Fibroblast of mammary gland (primary cell): Measurements from ENCODE around the gene ADCY1.
"Not testable (repeated sequence)": the region's sequence is repeated elsewhere in the genome, so short reads cannot be mapped to it uniquely, and the experiment has no call there.

Source experiments
- DNase-seq: peaks from one replicate; pipeline ENCODE4 v3.0.0-alpha.2; 2010; ENCODE audit warnings: low read depth
- H3K4me3 ChIP-seq: 2 replicates; pipeline ENCODE4 v1.5.1; 2011; ENCODE audit warnings: low read depth, mild to moderate bottlenecking, low read length, moderate library complexity; ENCODE audit not compliant: control insufficient read depth
- TF ChIP-seq, protein P1 (sequence below): conservative IDR thresholded peaks from 2 replicates; pipeline ENCODE4 v1.5.1; 2011; ENCODE audit warnings: low read depth, low read length, inconsistent platforms; ENCODE audit not compliant: control insufficient read depth, insufficient read depth

The ADCY1 gene

DNA sequence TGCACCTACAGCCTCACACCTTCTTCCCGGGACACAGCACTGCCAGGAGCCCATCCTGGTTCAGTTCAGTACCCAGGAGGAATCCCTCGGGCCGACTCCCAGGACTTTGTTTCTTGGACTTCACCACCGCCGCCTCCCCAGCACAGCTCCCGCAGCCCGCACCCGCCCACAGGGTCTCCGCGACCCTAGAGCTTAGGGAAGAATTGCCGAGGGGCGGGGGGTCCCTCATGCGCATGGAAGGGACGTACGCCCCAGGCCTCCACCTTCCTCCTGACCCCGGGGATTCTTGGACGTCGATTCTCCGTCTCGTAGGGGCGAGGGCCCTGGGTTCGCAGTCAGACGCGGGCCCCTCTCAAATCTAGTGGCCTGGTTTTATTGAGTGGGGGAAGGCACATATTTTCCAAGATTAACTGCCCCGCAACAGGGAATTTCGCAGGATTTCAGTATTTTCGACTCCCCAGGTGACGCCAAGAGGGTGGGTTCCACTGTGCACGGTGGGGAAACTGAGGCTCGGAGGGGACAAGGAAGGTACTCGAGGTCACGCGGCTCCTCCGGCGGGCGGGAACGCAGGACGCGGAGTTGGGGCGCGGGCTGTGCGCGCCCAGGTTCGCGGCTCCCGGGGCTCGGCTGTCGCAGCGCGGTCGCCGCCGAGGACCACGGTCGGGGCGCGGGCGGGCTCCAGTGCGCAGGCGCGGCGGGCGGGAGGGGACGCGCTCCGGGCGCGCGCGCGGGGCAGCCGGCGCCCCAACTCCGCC lies at the start of gene ADCY1:
ADCY1 (plus strand) TSS at position 708 of the 755 bp plus-strand sequence. CDS start 176 bp downstream, outside the sequence.
- no peak for DNase-seq
- TF ChIP-seq, protein P1, sequence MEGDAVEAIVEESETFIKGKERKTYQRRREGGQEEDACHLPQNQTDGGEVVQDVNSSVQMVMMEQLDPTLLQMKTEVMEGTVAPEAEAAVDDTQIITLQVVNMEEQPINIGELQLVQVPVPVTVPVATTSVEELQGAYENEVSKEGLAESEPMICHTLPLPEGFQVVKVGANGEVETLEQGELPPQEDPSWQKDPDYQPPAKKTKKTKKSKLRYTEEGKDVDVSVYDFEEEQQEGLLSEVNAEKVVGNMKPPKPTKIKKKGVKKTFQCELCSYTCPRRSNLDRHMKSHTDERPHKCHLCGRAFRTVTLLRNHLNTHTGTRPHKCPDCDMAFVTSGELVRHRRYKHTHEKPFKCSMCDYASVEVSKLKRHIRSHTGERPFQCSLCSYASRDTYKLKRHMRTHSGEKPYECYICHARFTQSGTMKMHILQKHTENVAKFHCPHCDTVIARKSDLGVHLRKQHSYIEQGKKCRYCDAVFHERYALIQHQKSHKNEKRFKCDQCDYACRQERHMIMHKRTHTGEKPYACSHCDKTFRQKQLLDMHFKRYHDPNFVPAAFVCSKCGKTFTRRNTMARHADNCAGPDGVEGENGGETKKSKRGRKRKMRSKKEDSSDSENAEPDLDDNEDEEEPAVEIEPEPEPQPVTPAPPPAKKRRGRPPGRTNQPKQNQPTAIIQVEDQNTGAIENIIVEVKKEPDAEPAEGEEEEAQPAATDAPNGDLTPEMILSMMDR, result no peak
- peak within 1 kb of the TSS; percentile 12 for H3K4me3 ChIP-seq

DNA sequence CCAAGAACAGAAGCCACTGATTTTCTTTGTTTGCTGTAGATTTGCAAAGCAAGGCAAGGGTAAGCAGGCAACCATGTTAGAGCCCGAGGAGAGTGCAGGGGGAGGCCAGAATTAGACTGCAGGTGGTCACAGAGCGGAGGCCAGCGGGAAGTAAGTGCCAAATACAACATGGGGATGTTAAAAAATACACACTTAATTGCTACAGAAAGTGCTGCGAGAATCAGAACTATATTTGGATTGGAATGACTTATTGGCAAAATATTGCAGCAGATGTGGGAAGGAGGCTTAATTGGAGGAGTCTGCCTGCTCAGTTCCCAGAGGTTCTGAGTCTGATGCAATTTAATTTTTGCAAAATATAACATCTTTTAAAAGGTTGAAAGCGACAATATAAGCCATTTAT lies 49.7 kb upstream of the ADCY1 start:
- DNase-seq, result peak; percentile 10
- TF ChIP-seq, protein P1, result no peak
- H3K4me3 ChIP-seq, result no peak overlapping the region

DNA sequence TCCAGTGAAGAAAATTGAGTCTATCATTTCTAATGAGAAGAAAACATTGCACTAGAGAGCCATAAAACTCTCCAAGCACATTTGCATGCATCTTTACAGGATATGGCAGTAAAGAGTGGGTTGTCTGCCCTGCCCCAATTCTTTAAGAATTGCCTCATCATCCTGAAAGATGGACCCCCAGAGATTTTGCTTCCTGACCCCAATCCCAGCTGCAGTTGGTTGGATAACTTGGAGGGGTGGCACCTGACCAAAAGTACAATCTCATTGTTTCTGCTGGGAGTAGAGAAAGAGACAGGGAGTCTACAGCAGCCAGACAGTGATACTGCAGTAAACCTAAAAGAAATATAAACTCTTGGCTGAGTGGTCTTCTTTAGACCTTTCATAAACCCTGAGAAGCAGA lies 49.1 kb upstream of the ADCY1 start:
- TF ChIP-seq, protein P1, result no peak
- peak; percentile 12 for DNase-seq
- no peak overlapping the region for H3K4me3 ChIP-seq

DNA sequence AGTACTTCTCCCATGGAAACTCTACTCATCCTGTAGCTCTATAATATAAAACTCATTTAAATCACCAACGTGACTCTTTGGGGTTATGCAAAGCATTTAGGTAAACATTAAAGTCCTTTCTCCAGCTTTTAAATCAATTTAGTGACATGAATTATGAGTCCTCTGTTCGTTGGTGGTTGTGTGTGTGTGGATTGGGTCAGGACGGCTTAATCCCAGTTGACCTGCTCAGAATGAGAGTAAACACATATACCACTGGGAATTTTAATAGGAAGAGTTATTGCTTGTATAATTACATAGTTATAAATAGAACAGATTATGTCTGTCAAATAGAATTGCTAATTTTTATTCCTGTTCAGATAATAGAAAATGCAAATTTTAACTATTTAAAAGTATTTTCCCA lies 30.7 kb upstream of the ADCY1 start:
- DNase-seq, result no peak
- TF ChIP-seq, protein P1, result no peak
- no peak overlapping the region for H3K4me3 ChIP-seq

DNA sequence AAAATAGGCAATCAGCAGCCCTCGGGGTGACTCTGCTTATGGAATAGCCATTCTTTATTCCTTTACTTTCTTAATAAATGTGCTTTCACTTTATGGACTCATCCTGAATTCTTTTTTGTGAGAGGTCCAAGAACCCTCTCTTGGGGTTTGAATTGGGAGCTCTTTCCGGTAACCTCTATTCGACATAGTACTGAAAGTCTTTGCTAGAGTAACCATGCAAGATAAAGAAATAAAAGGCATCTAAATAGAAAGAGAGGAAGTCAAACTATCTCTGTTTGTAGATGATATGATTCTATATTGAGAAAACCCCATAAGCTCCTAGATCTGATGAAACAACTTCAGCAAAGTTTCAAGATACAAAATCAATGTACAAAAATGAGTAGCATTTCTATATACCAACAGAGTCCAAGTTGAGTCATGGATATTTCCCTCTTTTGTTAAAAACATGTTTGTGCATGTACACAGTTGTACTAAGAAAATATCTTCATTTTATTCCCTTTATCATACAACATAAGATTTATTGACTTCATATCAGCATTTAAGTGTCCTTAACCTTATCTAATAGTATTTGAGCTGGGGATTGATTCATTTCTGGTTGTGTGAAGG lies 29.0 kb upstream of the ADCY1 start:
- DNase-seq, H3K4me3 ChIP-seq: not testable (repeated sequence)

DNA sequence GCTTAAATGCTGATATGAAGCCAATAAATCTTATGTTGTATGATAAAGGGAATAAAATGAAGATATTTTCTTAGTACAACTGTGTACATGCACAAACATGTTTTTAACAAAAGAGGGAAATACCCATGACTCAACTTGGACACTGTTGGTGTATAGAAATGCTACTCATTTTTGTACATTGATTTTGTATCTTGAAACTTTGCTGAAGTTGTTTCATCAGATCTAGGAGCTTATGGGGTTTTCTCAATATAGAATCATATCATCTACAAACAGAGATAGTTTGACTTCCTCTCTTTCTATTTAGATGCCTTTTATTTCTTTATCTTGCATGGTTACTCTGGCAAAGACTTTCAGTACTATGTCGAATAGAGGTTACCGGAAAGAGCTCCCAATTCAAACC lies 25.3 kb upstream of the ADCY1 start:
- DNase-seq, H3K4me3 ChIP-seq: not testable (repeated sequence)

DNA sequence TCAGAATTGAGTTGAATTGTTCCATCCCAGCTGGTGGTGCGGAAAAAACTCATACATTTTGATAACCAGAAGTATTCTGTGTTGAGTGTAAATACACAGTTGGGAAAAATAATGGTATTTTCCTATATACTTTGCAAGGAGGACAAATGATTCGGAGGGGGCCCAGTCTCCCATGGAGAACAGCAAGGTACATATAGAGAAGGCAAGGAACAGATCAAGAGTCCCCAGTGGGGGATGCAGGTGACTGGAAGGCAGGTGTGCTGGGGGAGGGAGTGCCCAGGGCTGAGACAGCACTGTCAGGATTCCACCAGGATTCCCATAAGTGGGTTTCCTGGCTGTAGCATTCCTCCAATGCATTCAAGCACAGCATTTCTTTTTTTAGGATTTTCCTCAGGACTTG lies 10.8 kb upstream of the ADCY1 start:
- TF ChIP-seq, protein P1, result no peak
- DNase-seq, result no peak
- no peak overlapping the region for H3K4me3 ChIP-seq
